ENCODE data around the gene EARS2. TPM values are rescaled to one million over a fixed set of nuclear protein-coding genes. Genes with fewer than 3 reads are reported as not detected.
"Not testable (repeated sequence)": the region's sequence is repeated elsewhere in the genome, so short reads cannot be mapped to it uniquely, and the experiment has no call there.

EARS2 gene
- polyA plus RNA-seq, 3 donors from 2014 or later, result 6.3 to 14.1 (median 9.5) TPM

DNA sequence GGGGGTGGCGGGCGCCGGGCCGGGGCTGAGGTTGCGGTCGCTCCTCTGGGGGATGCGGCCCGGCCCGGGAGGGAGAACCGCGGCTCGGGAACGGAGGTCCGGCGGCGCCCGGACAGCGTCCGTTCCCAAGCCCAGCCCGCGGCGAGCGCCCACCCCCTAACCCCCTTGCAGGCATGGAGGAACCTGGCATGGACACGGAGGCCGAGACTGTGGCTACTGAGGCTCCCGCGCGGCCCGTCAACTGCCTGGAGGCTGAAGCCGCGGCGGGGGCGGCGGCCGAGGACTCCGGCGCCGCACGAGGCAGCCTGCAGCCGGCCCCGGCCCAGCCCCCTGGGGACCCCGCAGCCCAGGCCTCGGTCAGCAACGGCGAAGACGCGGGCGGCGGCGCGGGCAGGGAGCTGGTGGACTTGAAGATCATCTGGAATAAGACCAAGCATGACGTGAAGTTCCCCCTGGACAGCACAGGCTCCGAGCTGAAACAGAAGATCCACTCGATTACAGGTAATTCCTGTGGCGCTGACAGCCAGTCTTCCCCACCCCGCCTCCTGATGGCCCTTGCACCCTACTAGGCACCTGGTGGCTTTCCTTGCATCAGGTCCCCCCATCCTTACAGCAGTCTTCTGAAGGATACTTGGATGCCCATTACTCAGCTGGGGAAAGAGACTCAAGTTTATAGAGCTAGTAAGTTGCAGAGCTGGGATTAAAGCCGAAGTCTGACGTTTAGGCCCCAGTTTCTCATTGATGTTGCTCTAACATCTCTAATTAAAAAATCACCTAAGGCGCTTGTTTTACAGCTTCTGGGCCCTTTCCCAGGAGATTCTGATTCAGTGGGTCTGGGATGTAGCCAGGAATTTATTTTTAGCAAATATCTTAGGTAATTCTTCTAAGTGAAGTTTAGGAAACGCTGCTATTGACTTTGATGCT lies 891 bp upstream of the EARS2 start:
- DNase-seq, result peak in 1 of 3 donors; percentile 3
- Mint-ChIP-seq H3K27me3 (ENCODE audit: low read depth in 3 of 3) (peaks cover 4 to 13% (median 6%) of the 10 kb centered on the region in 3 donors), H3K9me3 (no peaks in the 10 kb centered on the region), H3K4me3 (peak overlapping the region; percentile 90 to 92 (median 92)), H3K27ac (peak overlapping the region; percentile 87 to 96 (median 92)), H3K36me3 (peaks cover 0 to 3% (median 0%) of the 10 kb centered on the region in 3 donors), H3K4me1 (peaks cover 28 to 38% of the 10 kb centered on the region in 2 donors)

DNA sequence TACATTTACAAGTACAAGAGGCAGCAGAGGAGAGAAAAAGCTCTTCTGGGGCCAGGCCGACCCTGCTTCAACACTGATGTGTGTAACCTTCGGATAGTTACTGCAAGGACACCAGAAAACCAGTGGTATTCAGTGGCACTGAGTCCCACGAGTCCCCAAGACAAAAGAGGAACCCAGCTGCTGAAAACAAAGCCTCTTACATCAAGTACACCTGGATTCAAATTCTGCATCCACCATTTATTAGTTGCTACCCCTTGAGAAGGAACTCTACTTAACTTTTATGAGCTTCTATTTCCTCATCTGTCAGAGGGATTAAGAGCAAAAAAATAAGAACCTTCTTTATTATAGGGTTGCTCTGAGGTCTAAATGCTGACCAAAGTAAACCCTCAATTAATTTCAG lies 2.6 kb downstream of the EARS2 start:
- Mint-ChIP-seq H3K4me3 (no peak overlapping the region), H3K4me1 (peaks cover 23 to 26% of the 10 kb centered on the region in 2 donors), H3K27ac (peak overlapping the region in 1 of 6 donors; percentile 35), H3K9me3 (no peaks in the 10 kb centered on the region), H3K36me3 (peaks cover 4 to 12% (median 12%) of the 10 kb centered on the region in 3 donors), H3K27me3 (ENCODE audit: low read depth in 3 of 3) (peaks cover 2 to 13% (median 6%) of the 10 kb centered on the region in 3 donors)
- no peak for DNase-seq

DNA sequence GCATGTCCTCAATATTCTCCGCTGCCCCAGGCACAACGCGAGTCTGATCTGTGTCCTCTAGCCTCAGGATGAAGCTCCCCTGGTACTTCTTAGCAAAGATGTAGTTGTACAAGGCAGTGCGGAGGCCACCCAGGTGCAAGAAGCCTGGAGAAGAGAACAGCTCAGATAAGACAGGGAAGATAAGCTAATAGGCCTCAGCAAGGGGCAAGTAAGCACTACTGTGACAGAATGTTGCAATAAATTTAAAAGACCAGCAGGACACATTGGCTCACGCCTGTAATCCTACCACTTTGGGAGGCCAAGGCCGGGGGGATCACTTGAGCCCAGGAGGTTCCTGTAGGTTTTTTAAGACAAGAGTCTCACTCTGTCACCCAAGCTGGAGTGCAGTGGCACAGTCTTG lies 5.0 kb downstream of the EARS2 start:
- H3K9me3 Mint-ChIP-seq, result no peaks in the 10 kb centered on the region
- no peak overlapping the region for H3K27ac Mint-ChIP-seq
- H3K27me3 Mint-ChIP-seq (ENCODE audit: low read depth in 3 of 3), result peaks cover 0 to 5% (median 2%) of the 10 kb centered on the region in 3 donors
- peaks cover 6 to 22% (median 16%) of the 10 kb centered on the region in 3 donors for H3K36me3 Mint-ChIP-seq
- DNase-seq, result no peak
- peaks cover 11% of the 10 kb centered on the region in 2 donors for H3K4me1 Mint-ChIP-seq
- H3K4me3 Mint-ChIP-seq, result no peak overlapping the region

DNA sequence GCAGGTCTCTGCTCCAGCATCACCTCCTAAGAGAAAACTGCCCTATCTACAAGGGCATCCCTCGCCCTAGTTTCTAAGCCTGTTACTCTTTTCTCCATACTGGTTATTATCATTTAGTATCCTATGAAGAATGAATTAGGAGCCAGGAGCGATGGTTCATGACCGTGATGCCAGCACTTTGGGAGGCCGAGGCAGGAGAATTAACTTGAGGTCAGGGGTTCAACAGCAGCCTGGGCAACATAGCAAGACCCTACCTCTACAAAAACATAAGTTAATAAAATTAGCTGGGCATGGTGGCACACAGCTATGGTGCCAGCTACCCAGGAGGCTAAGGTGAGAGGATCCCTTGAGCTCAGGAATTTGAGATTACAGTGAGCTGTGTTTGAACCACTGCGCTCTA lies 7.2 kb downstream of the EARS2 start:
- Mint-ChIP-seq H3K9me3 (no peaks in the 10 kb centered on the region), H3K4me1 (no peaks in the 10 kb centered on the region), H3K4me3 (no peak overlapping the region), H3K27ac (no peak overlapping the region), H3K36me3 (peaks cover 9 to 26% (median 19%) of the 10 kb centered on the region in 3 donors), H3K27me3 (ENCODE audit: low read depth in 3 of 3) (no peaks in the 10 kb centered on the region)
- no peak for DNase-seq

DNA sequence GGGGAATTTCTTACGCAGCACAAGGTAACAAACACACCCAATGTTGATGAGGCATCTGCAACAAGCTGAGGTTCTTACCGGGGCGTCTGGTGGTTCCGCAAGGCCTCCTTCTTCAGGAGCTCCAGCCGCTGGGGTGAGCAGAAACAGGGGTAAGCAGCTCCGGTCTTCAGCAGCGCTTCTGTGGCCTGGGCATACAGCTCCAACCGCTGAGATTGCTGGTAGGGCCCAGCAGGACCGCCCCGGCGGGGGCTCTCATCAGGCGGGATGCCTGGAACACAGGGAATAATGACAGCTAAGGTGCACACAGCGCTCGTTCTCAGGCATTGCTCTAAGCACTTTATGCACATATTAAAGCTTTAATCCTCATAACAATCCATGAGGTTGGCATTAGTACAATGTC lies 12.7 kb downstream of the EARS2 start:
- no peaks in the 10 kb centered on the region for H3K4me1 Mint-ChIP-seq
- H3K27me3 Mint-ChIP-seq (ENCODE audit: low read depth in 3 of 3), result no peaks in the 10 kb centered on the region
- no peaks in the 10 kb centered on the region for H3K9me3 Mint-ChIP-seq
- no peak overlapping the region for H3K27ac Mint-ChIP-seq
- DNase-seq, result no peak
- no peak overlapping the region for H3K4me3 Mint-ChIP-seq
- H3K36me3 Mint-ChIP-seq, result peaks cover 9 to 20% (median 11%) of the 10 kb centered on the region in 3 donors

DNA sequence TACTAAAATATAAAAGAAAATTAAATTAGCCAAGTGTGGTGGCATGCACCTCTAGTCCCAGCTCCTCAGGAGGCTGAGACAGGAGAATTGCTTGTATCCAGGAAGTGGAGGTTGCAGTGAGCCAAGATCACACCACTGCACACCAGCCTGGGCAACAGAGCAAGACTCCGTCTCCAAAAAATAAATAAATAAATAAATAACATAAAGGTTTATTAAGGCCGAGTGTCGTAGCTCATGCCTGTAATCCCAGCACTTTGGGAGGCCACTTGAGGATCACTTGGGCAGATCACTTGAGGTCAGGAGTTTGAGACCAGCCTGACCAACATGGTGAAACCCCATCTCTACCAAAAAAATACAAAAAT lies 16.4 kb downstream of the EARS2 start:
- not testable (repeated sequence) for H3K4me3 Mint-ChIP-seq; H3K4me1 Mint-ChIP-seq; H3K27me3 Mint-ChIP-seq (ENCODE audit: low read depth in 3 of 3); DNase-seq; H3K9me3 Mint-ChIP-seq; H3K27ac Mint-ChIP-seq
- peaks cover 4 to 12% (median 4%) of the 10 kb centered on the region in 3 donors for H3K36me3 Mint-ChIP-seq

DNA sequence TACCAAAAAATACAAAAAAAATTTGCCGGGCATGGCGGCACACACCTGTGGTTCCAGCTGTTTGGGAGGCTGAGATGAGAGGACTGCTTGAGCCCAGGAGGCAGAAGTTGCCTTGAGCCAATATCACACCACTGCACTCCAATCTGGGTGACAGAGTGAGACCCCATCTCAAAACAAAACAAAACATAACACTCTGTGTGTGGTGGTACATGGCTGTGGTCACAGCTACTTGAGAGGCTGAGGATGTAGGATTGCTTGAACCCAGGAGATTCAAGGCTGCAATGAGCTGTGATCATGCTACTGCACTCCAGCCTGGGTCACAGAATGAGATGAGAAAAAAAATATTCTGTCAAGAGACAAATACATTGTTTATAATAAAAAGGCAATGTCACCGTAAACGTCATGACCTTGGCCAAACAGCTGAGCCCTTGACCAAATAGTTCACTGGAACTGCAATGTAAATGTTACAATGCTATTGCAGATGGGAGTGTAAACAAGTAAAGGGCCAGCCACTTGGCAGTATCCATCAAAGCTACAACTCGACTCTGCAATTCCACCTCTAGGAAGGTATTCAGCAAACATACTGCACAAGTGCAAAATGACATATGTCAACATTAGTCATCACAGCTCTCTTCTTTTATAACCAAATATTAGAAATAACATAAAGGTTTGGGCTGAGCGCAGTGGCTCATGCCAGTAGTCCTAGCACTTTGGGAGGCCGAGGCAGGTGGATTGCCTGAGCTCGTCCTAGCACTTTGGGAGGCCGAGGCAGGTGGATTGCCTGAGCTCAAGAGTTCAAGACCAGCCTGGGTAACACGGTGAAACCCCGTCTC lies 16.9 kb downstream of the EARS2 start:
- peaks cover 4 to 12% (median 4%) of the 10 kb centered on the region in 3 donors for H3K36me3 Mint-ChIP-seq
- H3K27ac Mint-ChIP-seq, result no peak overlapping the region
- no peak for DNase-seq
- H3K4me3 Mint-ChIP-seq, result no peak overlapping the region
- no peaks in the 10 kb centered on the region for H3K4me1 Mint-ChIP-seq
- no peaks in the 10 kb centered on the region for H3K9me3 Mint-ChIP-seq
- H3K27me3 Mint-ChIP-seq (ENCODE audit: low read depth in 3 of 3), result no peaks in the 10 kb centered on the region

DNA sequence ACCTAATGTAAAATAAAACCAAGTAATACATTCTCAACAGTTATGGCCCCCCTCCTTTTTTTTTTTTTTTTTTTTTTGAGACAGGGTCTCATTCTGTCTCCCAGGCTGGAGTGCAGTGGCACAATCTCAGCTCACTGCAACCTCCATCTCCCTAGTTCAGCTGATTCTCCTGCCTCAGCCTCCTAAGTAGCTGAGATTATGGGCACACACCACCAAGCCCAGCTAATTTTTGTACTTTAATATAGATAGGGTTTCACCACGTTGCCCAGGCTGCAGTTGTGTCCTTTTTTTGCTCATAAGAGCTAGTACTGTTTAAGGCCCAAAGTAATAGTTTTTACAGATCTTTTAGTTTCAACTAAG lies 18.3 kb downstream of the EARS2 start:
- DNase-seq, result no peak
- H3K27ac Mint-ChIP-seq, result no peak overlapping the region
- H3K27me3 Mint-ChIP-seq (ENCODE audit: low read depth in 3 of 3), result no peaks in the 10 kb centered on the region
- H3K36me3 Mint-ChIP-seq, result peaks cover 4 to 14% (median 9%) of the 10 kb centered on the region in 3 donors
- H3K9me3 Mint-ChIP-seq, result no peaks in the 10 kb centered on the region
- H3K4me3 Mint-ChIP-seq, result no peak overlapping the region
- H3K4me1 Mint-ChIP-seq, result no peaks in the 10 kb centered on the region

DNA sequence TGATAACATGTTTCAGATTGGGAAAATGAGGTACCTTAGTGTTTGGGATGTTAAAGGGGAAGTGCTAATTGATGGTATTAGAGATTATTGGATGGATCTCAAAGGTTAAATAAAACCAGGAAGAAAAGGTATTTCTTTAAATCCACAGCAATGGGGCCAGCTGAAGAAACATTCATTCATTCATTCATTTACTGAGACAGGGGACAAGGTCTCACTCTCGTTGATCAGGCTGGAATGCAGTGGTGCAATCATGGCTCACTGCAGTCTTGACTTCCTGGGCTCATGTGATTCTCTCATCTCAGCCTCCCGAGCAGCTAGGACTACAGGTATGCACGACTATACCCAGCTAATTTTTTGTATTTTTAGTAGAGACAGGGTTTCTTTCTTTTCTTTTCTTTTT lies 19.8 kb downstream of the EARS2 start:
- H3K27me3 Mint-ChIP-seq (ENCODE audit: low read depth in 3 of 3), result no peaks in the 10 kb centered on the region
- no peak for DNase-seq
- peaks cover 4 to 14% (median 9%) of the 10 kb centered on the region in 3 donors for H3K36me3 Mint-ChIP-seq
- H3K27ac Mint-ChIP-seq, result no peak overlapping the region
- no peak overlapping the region for H3K4me3 Mint-ChIP-seq
- no peaks in the 10 kb centered on the region for H3K9me3 Mint-ChIP-seq
- H3K4me1 Mint-ChIP-seq, result no peaks in the 10 kb centered on the region

DNA sequence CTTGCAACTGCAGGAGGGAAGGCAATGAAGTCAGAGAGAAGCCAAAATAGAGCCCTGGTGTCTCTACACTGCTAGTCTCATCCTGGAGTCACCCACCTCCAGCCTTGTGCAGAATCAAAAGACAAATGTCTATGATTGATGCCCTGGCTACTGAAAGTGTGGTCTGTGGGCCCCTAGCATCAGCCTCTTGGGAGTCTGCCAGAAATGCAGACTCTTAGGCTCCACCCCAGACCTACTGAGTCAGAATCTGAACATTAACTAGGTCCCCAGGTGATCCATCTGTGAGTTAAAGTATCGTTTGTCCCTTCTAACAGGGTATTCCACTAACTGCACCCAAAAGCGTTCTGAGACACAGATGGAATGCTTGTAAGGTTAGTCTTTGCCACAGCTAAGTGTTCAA lies 21.2 kb downstream of the EARS2 start:
- Mint-ChIP-seq H3K4me1 (no peaks in the 10 kb centered on the region), H3K4me3 (no peak overlapping the region), H3K9me3 (no peaks in the 10 kb centered on the region), H3K27ac (no peak overlapping the region), H3K36me3 (peaks cover 0 to 10% (median 6%) of the 10 kb centered on the region in 3 donors), H3K27me3 (ENCODE audit: low read depth in 3 of 3) (no peaks in the 10 kb centered on the region)
- DNase-seq, result no peak

DNA sequence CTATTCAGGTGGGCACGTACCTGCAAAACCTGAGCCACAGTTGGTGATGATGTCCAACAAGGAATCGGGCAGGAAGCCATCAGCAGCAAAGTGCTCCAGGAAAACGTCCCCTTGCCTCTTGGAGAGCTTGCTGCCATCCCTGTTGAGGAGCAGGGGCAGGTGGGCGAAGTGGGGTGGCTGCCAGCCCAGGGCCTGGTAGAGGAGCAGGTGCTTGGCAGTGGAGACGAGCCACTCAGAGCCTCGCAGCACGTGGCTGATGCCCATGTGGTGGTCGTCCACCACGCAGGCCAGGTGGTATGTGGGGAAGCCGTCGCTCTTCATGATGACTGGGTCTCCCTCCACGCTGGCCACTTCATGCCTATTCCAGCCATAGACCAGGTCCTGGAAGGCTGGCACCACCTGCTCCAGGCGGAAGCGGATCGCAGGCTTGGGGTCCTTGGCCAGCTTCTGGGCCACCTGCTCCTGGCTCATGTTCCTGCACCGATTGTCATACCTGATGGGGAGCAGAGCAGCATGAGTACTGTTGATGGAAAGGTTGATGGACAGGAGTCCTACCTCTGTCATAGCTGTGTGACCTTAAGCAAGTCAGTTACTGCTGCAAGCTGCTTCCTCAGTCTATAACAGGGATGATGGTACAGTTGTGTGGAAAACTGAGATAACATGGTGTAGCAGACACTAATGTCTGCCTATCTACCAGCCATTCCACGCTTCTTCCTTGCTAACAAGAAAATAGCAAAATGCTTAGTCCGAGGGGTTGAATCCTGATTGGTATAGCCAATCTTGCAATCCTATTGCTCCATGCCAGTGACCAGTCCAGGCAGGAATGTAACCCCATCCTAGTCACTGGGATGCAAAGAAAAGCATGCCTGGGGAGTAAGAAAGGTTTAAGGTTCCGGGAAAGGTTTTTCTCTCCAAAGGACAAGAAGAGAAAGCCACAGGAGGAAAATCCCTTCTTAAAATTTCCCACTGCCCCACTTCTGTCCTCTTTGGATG lies 22.0 kb downstream of the EARS2 start:
- Mint-ChIP-seq H3K27ac (no peak overlapping the region), H3K27me3 (ENCODE audit: low read depth in 3 of 3) (no peaks in the 10 kb centered on the region), H3K4me3 (no peak overlapping the region), H3K9me3 (no peaks in the 10 kb centered on the region), H3K36me3 (peaks cover 0 to 10% (median 6%) of the 10 kb centered on the region in 3 donors), H3K4me1 (no peaks in the 10 kb centered on the region)
- no peak for DNase-seq

DNA sequence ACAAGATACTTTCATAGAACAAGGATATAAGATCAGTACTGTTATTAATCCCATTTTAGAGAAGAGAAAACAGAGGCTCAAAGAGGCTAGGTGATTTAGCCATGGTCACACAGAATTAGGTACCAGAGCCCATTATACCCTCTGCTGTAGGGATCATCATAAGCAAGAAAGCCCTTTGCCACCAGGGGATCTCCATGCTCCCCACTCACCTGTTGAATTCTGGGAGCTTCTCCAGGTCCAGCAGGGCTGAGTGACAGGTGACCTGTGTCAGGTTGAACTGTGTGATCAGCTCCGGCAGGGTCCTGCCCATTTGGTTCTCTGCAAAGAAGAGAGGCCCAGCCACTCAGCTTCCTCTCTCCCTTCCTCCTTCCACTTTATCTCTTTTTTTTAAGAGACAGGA lies 24.7 kb downstream of the EARS2 start:
- Mint-ChIP-seq H3K9me3 (no peaks in the 10 kb centered on the region), H3K4me3 (no peak overlapping the region), H3K27me3 (ENCODE audit: low read depth in 3 of 3) (no peaks in the 10 kb centered on the region), H3K36me3 (peaks cover 0 to 17% (median 11%) of the 10 kb centered on the region in 3 donors), H3K27ac (no peak overlapping the region), H3K4me1 (no peaks in the 10 kb centered on the region)
- DNase-seq, result no peak

DNA sequence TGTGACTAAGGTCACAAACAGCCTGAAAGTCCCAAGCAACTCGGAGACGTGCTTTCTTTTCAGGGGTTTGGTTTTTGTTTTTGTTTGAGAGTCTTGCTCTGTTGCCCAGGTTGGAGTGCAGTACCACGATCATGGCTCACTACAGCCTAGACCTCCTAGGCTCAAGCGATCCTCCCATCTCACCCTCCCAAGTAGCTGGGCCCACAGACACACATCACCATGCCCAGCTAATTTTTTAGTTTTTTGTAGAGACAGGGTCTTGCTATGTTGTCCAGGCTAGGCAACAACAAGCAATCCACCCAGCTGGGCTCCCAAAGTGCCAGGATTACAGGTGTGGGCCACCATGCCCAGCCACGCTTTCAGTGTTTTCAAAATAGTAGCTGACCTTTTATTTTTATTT lies 27.1 kb downstream of the EARS2 start:
- H3K4me1 Mint-ChIP-seq, result no peaks in the 10 kb centered on the region
- H3K27ac Mint-ChIP-seq, result no peak overlapping the region
- H3K36me3 Mint-ChIP-seq, result peaks cover 4 to 24% (median 15%) of the 10 kb centered on the region in 3 donors
- H3K9me3 Mint-ChIP-seq, result no peaks in the 10 kb centered on the region
- no peaks in the 10 kb centered on the region for H3K27me3 Mint-ChIP-seq (ENCODE audit: low read depth in 3 of 3)
- no peak for DNase-seq
- H3K4me3 Mint-ChIP-seq, result no peak overlapping the region

Data from immature natural killer cell (primary cell).